Measurements from ENCODE around the gene ANO10.
A peak's percentile ranks its signal among the peaks of the same experiment; 100 is the strongest.

The ANO10 gene

DNA sequence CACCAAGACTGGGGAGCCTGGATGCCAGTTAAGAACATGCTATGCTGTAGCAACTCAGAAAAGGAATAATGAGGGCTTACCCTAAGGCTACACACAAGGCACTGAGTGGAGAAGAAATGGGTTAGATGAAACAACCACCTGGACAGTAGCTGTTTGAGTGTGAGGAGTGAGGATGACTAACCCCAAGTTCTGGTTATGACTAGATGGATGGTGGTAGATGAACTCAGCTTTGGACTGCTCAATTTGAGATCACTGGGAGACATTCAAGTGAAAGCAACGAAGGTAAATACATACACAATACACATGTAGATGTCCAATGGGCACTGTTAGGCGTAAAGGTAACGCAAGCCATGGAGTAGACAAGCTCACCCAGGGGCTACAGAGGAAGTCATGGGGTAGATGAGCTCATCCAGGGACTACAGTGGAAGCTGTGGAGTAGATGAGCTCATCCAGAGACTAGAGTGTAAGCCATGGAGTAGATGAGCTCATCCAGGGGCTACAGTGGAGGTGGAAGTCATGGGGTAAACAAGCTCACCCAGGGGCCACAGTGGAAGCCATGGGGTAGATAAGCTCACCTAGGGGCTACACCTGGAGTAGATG lies 98.3 kb downstream of the ANO10 start (continued):
- TF ChIP-seq, protein P1, sequence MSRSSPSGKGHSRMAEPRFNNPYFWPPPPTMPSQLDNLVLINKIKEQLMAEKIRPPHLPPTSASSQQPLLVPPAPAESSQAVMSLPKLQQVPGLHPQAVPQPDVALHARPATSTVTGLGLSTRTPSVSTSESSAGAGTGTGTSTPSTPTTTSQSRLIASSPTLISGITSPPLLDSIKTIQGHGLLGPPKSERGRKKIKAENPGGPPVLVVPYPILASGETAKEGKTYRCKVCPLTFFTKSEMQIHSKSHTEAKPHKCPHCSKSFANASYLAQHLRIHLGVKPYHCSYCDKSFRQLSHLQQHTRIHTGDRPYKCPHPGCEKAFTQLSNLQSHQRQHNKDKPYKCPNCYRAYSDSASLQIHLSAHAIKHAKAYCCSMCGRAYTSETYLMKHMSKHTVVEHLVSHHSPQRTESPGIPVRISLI (tag by site-specific recombination; IDR thresholded peaks at IDR 0.05) = no peak
- no peak for TF ChIP-seq SCRT2 (tag by site-specific recombination; IDR thresholded peaks at IDR 0.05)

DNA sequence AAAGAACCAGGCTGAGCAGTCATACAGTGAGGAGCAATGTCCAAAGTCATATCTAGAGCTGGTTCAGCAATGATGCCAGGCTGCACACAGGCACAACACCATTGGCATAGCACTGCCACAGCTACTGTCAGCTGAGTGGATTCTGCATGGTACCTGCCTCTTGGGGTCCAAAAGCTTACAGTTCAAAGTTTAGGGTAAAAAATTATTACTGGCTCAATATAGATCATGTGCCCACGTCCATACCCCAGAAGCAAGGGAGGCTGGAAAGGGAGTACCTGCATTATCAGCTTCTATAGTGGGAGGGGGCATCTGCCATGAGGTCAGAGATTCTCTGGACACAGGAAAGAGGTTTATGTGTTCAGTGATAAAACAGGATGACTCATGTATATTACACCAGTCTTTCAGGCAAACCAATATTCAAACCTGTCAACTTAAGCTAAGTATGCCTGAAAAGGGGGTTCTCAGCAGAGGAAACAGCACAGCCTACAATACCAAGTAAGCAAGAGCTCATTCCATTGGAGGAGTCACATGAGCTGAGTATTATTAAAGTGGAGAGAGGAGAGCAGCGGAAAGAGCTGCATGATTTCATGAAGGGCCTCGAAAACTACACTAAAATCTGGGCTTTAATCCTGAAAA lies 99.0 kb downstream of the ANO10 start:
- no peaks in the 10 kb centered on the region for H3K36me3 ChIP-seq (ENCODE audit: control insufficient read depth in 2 of 2, insufficient read depth in 1 of 2, low read length in 2 of 2)
- H3K9me3 ChIP-seq (ENCODE audit: control insufficient read depth, insufficient read depth, low read depth, low read length) = no peaks in the 10 kb centered on the region
- H3K27ac ChIP-seq (ENCODE audit: extremely low read depth, low read depth, low read length) = no peak overlapping the region
- POLR2A ChIA-PET = no interaction called here
- no peaks in the 10 kb centered on the region for H3K4me1 ChIP-seq (ENCODE audit: control insufficient read depth, insufficient read depth, low read length)
- no peak overlapping the region for H3K4me3 ChIP-seq (ENCODE audit: low read depth, low read length)
- CTCF ChIA-PET = interaction anchor here (0.6 kb wide), 1 partner anchor 120 kb away, joined by 3 read pairs; no protein-coding TSS in a partner anchor
- TF ChIP-seq ZNF394 (tag by site-specific recombination; IDR thresholded peaks at IDR 0.05; ENCODE audit: borderline replicate concordance) (peak; percentile 41; the same call in 1 of the 2 replicates), ZBTB21 (tag by site-specific recombination; IDR thresholded peaks at IDR 0.05) (0 out of 2 replicates have a peak, but pooled peaks have one; percentile 11), ZNF473 (tag by site-specific recombination; IDR thresholded peaks at IDR 0.05) (no peak), ZNF629 (tag by site-specific recombination; IDR thresholded peaks at IDR 0.05) (peak; percentile 67)
- TF ChIP-seq, protein P2, sequence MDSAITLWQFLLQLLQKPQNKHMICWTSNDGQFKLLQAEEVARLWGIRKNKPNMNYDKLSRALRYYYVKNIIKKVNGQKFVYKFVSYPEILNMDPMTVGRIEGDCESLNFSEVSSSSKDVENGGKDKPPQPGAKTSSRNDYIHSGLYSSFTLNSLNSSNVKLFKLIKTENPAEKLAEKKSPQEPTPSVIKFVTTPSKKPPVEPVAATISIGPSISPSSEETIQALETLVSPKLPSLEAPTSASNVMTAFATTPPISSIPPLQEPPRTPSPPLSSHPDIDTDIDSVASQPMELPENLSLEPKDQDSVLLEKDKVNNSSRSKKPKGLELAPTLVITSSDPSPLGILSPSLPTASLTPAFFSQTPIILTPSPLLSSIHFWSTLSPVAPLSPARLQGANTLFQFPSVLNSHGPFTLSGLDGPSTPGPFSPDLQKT (IDR thresholded peaks at IDR 0.05; ENCODE audit: borderline replicate concordance, low read depth, low read length) = no peak

DNA sequence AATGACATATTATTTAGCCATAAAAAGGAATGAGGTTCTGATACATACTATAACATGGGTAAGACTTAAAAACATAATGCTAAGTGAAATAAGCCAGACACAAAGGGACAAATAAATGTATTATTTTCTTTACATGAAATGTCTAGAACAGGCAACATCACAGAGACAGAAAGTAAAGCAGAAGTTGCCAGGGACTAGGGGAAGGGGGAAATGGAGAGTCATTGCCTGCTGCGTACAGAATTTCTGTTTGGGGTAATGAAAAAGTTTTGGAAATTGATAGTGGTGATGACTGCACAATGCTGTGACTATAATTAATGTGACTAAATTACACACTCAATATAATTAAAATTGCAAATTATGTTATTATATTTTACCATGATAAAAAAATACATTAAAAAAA lies 99.9 kb downstream of the ANO10 start:
- Histone ChIP-seq H3K4me1 (ENCODE audit: control insufficient read depth, insufficient read depth, low read length) (no peaks in the 10 kb centered on the region), H3K27ac (ENCODE audit: extremely low read depth, low read depth, low read length) (no peak overlapping the region), H3K4me3 (ENCODE audit: low read depth, low read length) (no peak overlapping the region), H3K9me3 (ENCODE audit: control insufficient read depth, insufficient read depth, low read depth, low read length) (no peaks in the 10 kb centered on the region), H3K36me3 (ENCODE audit: control insufficient read depth in 2 of 2, insufficient read depth in 1 of 2, low read length in 2 of 2) (no peaks in the 10 kb centered on the region)
- ChIA-PET POLR2A (no interaction called here), CTCF (no interaction called here)
- TF ChIP-seq, protein P2 (IDR thresholded peaks at IDR 0.05; ENCODE audit: borderline replicate concordance, low read depth, low read length) = no peak
- TF ChIP-seq ZBTB48 (tag by site-specific recombination; IDR thresholded peaks at IDR 0.05) (no peak), ZNF155 (tag by site-specific recombination; IDR thresholded peaks at IDR 0.05) (no peak), ZNF600 (tag by site-specific recombination; IDR thresholded peaks at IDR 0.05) (no peak), MEIS1 (CRISPR knock-in tag; IDR thresholded peaks at IDR 0.05; ENCODE audit: borderline replicate concordance) (no peak), ZNF335 (tag by site-specific recombination; conservative IDR thresholded peaks at IDR 0.05) (no peak)
- TF ChIP-seq, protein P3, sequence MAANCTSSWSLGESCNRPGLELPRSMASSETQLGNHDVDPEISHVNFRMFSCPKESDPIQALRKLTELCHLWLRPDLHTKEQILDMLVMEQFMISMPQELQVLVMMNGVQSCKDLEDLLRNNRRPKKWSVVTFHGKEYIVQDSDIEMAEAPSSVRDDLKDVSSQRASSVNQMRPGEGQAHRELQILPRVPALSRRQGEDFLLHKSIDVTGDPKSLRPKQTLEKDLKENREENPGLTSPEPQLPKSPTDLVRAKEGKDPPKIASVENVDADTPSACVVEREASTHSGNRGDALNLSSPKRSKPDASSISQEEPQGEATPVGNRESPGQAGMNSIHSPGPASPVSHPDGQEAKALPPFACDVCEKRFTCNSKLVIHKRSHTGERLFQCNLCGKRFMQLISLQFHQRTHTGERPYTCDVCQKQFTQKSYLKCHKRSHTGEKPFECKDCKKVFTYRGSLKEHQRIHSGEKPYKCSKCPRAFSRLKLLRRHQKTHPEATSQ (tag by site-specific recombination; IDR thresholded peaks at IDR 0.05) = no peak
- TF ChIP-seq, protein P4, sequence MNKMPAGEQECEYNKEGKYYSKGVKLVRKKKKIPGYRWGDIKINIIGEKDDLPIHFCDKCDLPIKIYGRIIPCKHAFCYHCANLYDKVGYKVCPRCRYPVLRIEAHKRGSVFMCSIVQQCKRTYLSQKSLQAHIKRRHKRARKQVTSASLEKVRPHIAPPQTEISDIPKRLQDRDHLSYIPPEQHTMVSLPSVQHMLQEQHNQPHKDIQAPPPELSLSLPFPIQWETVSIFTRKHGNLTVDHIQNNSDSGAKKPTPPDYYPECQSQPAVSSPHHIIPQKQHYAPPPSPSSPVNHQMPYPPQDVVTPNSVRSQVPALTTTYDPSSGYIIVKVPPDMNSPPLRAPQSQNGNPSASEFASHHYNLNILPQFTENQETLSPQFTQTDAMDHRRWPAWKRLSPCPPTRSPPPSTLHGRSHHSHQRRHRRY (tag by site-specific recombination; IDR thresholded peaks at IDR 0.05) = no peak
- TF ChIP-seq, protein P5, sequence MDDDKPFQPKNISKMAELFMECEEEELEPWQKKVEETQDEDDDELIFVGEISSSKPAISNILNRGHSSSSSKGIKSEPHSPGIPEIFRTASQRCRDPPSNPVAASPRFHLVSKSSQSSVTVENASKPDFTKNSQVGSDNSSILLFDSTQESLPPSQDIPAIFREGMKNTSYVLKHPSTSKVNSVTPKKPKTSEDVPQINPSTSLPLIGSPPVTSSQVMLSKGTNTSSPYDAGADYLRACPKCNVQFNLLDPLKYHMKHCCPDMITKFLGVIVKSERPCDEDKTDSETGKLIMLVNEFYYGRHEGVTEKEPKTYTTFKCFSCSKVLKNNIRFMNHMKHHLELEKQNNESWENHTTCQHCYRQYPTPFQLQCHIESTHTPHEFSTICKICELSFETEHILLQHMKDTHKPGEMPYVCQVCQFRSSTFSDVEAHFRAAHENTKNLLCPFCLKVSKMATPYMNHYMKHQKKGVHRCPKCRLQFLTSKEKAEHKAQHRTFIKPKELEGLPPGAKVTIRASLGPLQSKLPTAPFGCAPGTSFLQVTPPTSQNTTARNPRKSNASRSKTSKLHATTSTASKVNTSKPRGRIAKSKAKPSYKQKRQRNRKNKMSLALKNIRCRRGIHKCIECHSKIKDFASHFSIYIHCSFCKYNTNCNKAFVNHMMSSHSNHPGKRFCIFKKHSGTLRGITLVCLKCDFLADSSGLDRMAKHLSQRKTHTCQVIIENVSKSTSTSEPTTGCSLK (tag by site-specific recombination; IDR thresholded peaks at IDR 0.05) = no peak
- TF ChIP-seq, protein P6, sequence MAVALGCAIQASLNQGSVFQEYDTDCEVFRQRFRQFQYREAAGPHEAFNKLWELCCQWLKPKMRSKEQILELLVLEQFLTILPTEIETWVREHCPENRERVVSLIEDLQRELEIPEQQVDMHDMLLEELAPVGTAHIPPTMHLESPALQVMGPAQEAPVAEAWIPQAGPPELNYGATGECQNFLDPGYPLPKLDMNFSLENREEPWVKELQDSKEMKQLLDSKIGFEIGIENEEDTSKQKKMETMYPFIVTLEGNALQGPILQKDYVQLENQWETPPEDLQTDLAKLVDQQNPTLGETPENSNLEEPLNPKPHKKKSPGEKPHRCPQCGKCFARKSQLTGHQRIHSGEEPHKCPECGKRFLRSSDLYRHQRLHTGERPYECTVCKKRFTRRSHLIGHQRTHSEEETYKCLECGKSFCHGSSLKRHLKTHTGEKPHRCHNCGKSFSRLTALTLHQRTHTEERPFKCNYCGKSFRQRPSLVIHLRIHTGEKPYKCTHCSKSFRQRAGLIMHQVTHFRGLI (tag by site-specific recombination; IDR thresholded peaks at IDR 0.05) = no peak
- TF ChIP-seq, protein P7, sequence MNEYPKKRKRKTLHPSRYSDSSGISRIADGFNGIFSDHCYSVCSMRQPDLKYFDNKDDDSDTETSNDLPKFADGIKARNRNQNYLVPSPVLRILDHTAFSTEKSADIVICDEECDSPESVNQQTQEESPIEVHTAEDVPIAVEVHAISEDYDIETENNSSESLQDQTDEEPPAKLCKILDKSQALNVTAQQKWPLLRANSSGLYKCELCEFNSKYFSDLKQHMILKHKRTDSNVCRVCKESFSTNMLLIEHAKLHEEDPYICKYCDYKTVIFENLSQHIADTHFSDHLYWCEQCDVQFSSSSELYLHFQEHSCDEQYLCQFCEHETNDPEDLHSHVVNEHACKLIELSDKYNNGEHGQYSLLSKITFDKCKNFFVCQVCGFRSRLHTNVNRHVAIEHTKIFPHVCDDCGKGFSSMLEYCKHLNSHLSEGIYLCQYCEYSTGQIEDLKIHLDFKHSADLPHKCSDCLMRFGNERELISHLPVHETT (tag by site-specific recombination; IDR thresholded peaks at IDR 0.05) = no peak
